AG04449 (cell line): ENCODE measurements around the gene BRPF3.

Experiments
- CTCF ChIA-PET: fragments of 350-600 bp; formaldehyde crosslinking; extraction: SDS; loops from one replicate; lab custom pipeline; 2021; ENCODE audit warnings: antibody characterized with exemption; lab: Yijun Ruan, JAX
- POLR2A ChIA-PET: fragments of 400-600, 350-600 bp; formaldehyde crosslinking; extraction: SDS; loops from one replicate; lab custom pipeline; 2020; ENCODE audit warnings: antibody characterized with exemption, inconsistent platforms; lab: Yijun Ruan, JAX
- DNase-seq: peaks from one replicate; pipeline ENCODE4 v3.0.0-alpha.2; 2010; ENCODE audit warnings: low read depth, low spot score
- H3K4me3 ChIP-seq: 2 replicates; pipeline ENCODE4 v1.5.1; 2011; ENCODE audit warnings: low read depth, mild to moderate bottlenecking, control low read depth, low read length
- CTCF ChIP-seq: IDR thresholded peaks from one replicate; pipeline ENCODE4 v1.5.1; 2011; ENCODE audit warnings: mild to moderate bottlenecking, moderate library complexity, low read length, control low read depth, inconsistent platforms; ENCODE audit not compliant: insufficient read depth; ENCODE audit errors: missing control alignments

Gene BRPF3

GRCh38 chr6:36272234-36272633 is 75.7 kb downstream of the BRPF3 start:
- no peak for DNase-seq
- no peak for TF ChIP-seq CTCF
- CTCF ChIA-PET, result interaction anchor here (0.7 to 2.4 kb wide), 3 partner anchors 28 to 69 kb away, joined by 3 to 9 read pairs (median 3); no protein-coding TSS in a partner anchor
- POLR2A ChIA-PET, result no interaction called here
- H3K4me3 ChIP-seq, result no peak overlapping the region

DNA sequence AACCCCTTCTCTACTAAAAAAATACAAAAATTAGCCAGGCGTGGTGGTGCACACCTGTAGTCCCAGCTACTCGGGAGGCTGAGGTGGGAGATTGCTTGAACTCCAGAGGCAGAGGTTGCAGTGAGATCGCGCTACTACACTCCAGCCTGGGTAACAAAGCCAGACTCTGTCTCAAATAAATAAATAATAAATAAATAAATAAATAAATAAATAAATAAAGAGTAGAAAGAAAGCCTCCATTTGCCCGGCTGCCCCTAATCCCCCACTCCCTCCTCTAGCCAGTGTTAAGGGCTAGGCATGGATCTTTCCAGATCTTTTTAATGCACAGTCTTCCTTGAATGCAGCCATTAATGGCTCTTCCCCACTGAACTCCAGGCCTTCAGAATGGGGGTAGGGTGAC is 76.5 kb downstream of the BRPF3 start:
- no peak for DNase-seq
- no peak for TF ChIP-seq CTCF
- ChIA-PET POLR2A (no interaction called here), CTCF (no interaction called here)
- no peak overlapping the region for H3K4me3 ChIP-seq

GRCh38 chr6:36273802-36274514 is 77.4 kb downstream of the BRPF3 start:
- POLR2A ChIA-PET, result no interaction called here

GRCh38 chr6:36276581-36277536 is 80.3 kb downstream of the BRPF3 start:
- CTCF ChIA-PET, result interaction anchor here (0.9 to 1.6 kb wide), 5 partner anchors 12 to 64 kb away, joined by 3 to 6 read pairs (median 4); no protein-coding TSS in a partner anchor

More at GRCh38 chr6:36273802-36274514, 77.4 kb downstream of the BRPF3 start:
- no peak for DNase-seq
- no peak for TF ChIP-seq CTCF
- H3K4me3 ChIP-seq, result no peak overlapping the region
- CTCF ChIA-PET, result no interaction called here

GRCh38 chr6:36277946-36278470 is 81.5 kb downstream of the BRPF3 start:
- ChIA-PET CTCF (interaction anchor here (1.0 to 1.2 kb wide), 2 partner anchors 24 to 29 kb away, joined by 3 read pairs; no protein-coding TSS in a partner anchor), POLR2A (no interaction called here)
- TF ChIP-seq CTCF, result no peak
- DNase-seq, result no peak
- no peak overlapping the region for H3K4me3 ChIP-seq

More at GRCh38 chr6:36276581-36277536, 80.3 kb downstream of the BRPF3 start:
- POLR2A ChIA-PET, result no interaction called here
- no peak for TF ChIP-seq CTCF
- DNase-seq, result no peak
- no peak overlapping the region for H3K4me3 ChIP-seq
